PC-9 (cell line): ENCODE measurements around the gene CLASP1.

Experiments used
- EZH2 ChIP-seq: fragments of 200-600 bp; sonication (generic); IDR thresholded peaks from 2 replicates; pipeline ENCODE4 v1.8.0; 2017; ENCODE audit warnings: antibody characterized with exemption, low read depth
- TF ChIP-seq, protein P1 (sequence below): fragments of 200-600 bp; sonication (generic); conservative IDR thresholded peaks from 2 replicates; pipeline ENCODE4 v1.6.1; 2017; ENCODE audit warnings: mixed run types, antibody characterized with exemption, mild to moderate bottlenecking, moderate library complexity

DNA sequence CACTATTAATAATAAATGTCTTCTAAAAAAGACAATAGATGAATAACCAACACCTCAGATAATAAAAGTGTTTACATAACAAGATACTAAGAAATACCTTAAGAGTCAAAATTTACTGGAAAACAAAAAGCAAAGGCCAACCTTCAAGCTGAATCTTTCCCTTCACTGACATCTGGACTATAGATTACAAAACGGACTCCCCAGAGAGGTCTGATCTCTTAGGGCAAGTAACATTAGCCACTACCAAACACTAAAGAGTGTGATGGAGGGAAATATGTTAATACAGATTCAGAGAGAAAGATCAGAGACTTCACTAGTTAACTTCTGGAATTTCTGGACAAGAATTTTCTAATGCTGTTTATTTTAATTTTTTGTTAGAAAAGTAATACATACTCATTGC lies 13.9 kb downstream of the CLASP1 start:
- TF ChIP-seq, protein P1, sequence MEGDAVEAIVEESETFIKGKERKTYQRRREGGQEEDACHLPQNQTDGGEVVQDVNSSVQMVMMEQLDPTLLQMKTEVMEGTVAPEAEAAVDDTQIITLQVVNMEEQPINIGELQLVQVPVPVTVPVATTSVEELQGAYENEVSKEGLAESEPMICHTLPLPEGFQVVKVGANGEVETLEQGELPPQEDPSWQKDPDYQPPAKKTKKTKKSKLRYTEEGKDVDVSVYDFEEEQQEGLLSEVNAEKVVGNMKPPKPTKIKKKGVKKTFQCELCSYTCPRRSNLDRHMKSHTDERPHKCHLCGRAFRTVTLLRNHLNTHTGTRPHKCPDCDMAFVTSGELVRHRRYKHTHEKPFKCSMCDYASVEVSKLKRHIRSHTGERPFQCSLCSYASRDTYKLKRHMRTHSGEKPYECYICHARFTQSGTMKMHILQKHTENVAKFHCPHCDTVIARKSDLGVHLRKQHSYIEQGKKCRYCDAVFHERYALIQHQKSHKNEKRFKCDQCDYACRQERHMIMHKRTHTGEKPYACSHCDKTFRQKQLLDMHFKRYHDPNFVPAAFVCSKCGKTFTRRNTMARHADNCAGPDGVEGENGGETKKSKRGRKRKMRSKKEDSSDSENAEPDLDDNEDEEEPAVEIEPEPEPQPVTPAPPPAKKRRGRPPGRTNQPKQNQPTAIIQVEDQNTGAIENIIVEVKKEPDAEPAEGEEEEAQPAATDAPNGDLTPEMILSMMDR = no peak
- TF ChIP-seq EZH2 = no peak
